NCI-H2029 (cell line): ENCODE results near the gene SAMD5.
"Not testable (repeated sequence)": the region's sequence is repeated elsewhere in the genome, so short reads cannot be mapped to it uniquely, and the experiment has no call there.

Experiments used
- DNase-seq: peaks from one replicate; lab custom pipeline; 2025; lab: John Stamatoyannopoulos, UW

The SAMD5 gene

GRCh38 chr6:147528511-147529145 lies 20.1 kb downstream of the SAMD5 start:
- DNase-seq: no peak

GRCh38 chr6:147530132-147531060 lies 21.9 kb downstream of the SAMD5 start:
- no peak for DNase-seq

- no peak for DNase-seq
These were observed 22.8 kb downstream of the SAMD5 start for GRCh38 chr6:147531321-147531720.

GRCh38 chr6:147534116-147534860 lies 25.8 kb downstream of the SAMD5 start:
- DNase-seq: no peak

- DNase-seq: no peak
These were observed 30.3 kb downstream of the SAMD5 start for GRCh38 chr6:147538821-147539220.

GRCh38 chr6:147540075-147540474 lies 31.6 kb downstream of the SAMD5 start:
- no peak for DNase-seq

DNA sequence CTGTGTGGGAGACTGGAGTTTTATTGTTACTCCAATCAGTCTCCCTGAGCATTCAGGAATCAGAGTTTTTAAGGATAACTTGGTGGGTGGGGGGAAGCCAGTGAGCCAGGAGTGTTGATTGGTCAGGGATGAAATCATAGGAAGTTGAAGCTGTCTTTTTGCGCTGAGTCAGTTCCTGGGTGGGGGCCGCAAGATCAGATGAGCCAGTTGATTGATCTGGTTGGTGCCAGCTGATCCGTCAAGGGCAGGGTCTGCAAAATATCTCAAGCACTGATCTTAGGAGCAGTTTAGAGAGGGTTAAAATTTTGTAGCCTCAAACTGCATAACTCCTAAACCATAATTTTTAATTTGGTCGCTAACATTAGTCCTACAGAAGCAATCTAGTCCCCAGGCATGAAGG lies 33.9 kb downstream of the SAMD5 start:
- DNase-seq: not testable (repeated sequence)

DNA sequence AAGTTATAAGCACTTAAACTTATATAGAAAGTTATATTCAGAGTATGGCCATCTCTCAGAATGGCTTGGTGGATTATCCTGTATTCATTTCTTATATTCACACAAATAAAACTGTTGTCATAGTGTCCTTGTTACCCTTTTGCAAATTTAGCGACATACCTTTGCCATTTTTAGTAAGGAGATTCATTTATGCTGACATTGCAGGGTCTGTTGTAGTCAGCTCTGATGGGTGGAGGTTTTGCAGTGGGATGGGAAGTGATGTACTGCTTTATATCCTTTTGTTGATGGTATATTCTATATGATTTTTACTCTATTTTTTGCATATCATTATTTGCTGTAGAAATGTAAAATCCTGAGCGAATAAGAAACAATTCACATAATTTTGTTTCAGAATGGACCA lies 35.9 kb downstream of the SAMD5 start:
- no peak for DNase-seq

DNA sequence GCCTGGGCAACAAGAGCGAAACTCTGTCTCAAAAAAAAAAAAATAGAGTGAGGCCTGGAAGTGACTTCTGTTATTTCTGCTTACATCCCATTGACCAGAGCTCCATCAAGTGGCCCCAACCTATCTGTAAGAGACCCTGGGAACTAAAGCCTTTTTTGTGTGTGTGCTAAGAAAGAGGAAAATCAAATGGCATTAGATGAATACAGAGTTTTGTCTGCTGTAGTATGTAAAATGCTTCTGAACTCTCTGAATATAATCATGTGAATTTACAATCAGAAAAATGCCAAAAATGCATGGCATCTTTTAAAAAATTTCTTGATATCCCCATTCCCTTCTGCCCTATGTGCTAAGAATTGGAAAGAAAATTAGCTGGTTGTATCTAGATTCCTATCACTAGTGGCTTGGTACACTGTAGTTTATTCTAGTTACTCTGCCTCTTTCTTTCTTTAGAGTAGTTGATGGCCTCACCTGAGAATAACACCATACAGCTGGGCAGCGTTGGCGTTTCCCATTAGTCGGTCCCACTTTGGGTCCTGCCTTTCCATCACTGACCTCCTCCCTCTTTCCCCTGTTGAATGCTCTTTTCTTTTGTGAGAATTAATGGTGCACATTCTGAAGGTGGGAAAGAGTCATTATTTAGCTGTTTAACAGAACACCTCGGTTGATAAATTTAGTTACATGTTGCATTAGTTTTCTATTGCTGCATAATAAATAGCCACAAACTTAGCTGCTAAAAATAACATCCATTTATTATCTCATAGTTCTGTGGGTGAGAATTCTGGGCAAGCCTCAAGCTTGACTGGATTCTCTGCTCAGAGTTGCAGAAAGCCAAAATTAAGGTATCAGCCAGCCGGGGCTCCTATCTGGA lies 38.2 kb downstream of the SAMD5 start:
- DNase-seq: no peak

DNA sequence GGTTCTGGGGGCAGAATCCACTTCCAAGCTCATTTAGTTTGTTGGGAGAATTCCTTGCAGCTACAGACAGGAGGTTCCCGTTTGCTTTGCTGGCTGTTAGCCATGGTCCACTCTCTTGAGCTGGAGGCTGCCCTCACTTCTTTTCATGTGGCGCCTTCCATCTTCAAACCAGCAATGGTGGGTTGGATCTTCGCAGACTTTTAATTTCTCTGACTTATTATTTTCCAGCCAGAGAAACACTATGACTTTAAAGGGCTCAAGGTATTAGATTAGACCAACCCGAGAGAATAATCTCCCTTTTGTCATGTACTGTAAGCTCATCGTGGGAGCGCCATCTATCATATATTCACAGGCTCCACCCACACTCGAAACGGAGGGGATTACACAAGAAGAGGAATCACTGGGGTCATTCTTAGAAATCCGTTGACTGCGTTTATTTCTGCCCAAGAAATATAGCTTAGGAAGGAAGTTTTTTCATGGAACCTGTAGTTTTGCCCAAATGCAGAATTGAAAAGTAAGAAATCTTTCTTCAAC lies 38.9 kb downstream of the SAMD5 start:
- no peak for DNase-seq

DNA sequence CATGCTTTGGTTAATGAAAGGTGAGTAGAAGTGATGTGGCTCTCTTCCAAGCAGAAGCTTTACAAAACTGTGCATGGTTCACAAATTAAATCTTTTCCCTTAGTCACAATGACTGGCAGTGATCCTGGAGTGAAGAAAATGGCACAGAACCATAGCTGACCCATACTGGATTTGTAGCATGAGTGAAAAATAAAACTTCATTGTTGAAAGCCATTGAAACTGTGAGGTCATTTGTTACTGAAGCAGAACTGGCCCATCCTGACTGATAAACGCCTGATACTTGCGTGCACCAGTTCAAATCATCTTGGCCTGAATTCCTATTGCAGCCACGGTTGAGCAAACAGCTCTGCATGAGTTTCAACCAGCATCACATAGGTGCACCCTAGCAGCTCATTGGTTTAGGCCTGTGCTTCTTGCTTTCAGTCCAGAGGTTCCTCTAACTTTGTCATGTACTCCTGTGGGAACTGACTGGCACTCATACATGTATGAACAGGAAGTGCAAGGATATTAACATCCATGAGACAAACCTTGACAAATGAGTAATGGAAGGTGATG lies 40.5 kb downstream of the SAMD5 start:
- DNase-seq: no peak

DNA sequence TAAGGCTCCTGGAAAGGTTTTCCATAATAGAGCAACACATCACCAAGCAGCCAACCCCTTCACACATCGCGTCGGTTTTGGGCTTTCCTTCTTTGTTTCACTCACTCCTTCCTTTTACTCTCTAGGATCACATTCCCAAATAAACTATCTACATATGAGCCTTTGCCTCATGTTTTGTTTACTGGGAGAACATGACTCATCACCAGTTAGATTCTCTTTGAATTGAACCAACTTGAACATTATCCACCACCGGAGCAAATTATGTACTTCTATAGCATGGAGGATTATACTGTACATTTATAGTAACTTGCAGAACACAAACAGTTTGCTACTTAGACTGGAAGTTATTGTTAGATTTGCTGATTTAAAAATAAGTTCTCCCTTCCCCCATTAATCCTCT lies 41.0 kb downstream of the SAMD5 start:
- no peak for DNase-seq

- DNase-seq: no peak
These were observed 43.5 kb downstream of the SAMD5 start for GRCh38 chr6:147551976-147552375.

DNA sequence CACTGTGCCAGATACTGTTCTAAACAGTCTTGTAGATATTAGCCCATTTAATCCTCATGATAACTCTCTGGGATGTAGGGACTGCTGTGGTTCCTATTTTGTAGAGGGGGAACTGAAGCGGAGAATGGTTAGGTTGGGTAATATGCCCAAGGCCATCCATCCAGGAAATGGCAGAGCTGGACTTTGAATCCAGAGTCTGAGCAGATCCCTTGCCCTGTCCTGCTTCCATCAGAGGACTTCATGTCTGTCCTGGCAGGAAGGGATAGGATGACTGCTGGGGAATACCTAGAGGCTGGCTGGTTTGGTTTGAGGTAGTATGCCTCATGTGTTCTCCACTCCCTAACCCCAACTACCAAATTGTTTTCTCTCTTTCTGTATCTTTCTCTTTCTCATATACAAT lies 44.6 kb downstream of the SAMD5 start:
- DNase-seq: no peak

GRCh38 chr6:147554281-147554680 lies 45.8 kb downstream of the SAMD5 start:
- DNase-seq: no peak

DNA sequence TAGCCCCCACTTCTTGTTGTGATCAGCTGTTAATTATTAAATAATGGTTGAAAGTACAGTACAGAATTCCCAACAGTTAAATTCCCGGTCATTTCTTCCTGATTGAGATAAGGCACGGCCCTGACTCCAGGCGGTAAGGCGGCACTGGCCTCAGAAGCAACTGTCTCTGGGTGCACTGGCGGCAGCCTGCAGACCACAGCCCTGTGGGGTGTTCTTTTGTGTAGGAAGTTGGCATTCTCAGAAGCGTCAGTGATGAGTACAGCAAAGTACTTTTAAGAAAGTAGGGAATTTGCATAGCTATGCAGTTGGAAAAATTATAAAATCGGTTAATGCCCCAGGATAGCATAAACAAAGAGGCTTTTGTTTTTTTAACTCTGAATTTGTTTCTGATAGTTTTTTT lies 50.5 kb downstream of the SAMD5 start:
- no peak for DNase-seq

GRCh38 chr6:147560670-147561069 lies 52.2 kb downstream of the SAMD5 start:
- DNase-seq: no peak

DNA sequence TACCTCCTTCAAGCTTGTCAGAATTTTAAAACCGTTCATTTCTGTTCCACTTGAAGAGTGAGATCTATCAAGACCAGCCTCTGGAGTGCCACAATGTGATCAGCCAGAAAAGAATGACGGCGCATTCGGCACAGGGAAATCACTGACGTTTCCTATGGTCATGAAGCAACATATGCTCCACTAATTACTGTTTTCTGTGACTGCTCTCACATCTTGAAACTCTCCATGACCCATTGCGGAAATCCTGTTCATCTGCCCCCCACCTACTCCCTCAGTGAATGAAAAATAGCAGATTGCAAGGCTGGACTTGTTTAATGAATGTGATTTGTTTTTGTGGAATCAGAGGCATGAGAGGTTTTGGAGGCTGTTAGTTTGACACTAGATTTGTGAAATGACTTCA lies 53.2 kb downstream of the SAMD5 start:
- DNase-seq: no peak

DNA sequence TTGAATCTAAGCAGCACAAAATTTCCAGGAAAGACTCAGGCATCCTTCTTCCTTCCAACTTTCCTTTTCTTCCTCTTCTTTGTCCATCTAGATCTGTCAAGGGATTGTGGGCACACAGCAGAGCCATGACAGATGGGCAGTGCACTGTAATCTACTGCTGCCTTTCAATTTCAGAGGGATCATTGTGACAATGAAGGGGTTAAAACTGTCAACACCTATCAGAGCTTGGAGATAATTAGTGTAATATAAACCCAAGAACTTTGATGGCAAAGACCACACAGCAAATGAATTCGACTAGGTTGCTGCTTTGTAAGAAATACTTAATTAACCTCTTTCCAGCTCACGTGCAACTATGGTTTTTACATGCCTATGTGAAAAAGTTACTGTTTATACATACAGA lies 55.0 kb downstream of the SAMD5 start:
- DNase-seq: no peak

DNA sequence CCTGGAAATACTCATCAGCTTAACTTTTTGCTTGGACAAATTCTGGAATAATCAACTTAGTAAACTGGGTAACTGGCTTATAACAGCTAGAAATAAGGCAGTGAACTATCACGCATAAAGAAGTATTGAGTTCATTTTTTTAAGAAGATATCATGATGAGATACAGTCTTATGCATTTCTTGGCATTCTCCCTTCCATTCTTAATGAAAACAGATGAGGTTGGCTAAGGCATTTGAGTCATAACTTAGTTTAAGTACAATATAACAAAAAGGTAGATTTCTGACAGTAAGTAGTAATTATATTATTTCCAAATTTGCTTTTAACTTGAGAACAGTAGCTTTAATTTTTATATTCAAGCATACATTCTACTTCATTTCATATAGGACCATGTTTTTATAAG lies 56.1 kb downstream of the SAMD5 start:
- DNase-seq: no peak

DNA sequence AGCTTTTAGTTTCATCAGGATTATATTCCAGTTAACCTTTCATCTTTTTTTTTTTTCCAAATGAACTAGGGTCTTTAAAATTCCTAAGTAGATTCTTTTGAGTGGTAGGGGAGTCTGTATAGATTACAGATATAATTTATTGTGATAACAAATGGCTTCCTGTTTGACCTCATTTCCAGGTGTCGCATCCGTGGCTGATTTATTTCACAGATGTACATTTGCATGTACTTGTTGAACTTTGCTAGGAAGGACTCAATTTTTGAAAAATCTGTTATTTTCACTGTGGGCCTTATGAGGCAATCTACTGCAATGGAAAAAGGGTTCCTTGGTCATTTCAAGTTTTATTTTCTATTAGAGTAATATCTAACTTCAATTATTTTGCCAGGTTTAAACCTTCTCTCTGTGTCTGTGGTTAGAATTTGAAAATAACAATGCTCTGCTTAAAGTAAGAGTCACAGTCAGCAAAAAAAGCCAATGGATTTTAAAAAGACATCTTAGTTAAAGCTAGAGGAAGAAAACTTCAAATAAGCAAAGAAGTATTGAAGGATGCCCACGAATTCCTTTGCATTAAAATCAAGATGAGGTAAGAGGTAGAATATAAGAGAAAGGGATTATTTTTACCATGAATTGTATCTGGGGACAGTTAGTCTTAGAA lies 57.9 kb downstream of the SAMD5 start:
- DNase-seq: no peak
